ENCODE measurements around the gene APOL1.
"Not testable (repeated sequence)": the region's sequence is repeated elsewhere in the genome, so short reads cannot be mapped to it uniquely, and the experiment has no call there.

APOL1 gene

DNA sequence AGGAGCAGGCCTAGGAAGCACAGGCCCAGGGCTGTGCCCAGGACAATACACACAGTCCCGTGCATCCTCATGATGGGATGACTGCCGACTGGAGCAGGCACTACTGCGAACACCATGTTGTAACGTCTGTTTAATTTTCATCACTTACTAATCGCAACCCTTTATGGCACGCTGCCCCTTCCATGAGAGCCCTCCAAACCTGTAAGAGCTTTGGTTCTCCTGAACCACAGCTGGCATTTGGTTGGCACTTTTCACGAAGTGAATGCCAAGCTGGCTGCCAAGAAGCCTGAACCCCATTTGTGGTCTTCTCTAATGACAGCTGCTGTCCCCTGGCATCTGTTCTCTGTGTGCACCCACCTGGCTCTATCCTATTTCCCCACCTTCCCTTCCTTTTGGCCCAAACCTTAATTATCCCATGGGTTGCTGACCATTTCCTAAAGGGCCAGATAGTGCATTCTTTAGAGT, 36.5 kb downstream of the APOL1 start:
- Histone ChIP-seq H3K9me3 (replicated peaks; ENCODE audit: insufficient read depth, low read length) (no peaks in the 10 kb centered on the region), H3K27ac (ENCODE audit: low read length) (no peak overlapping the region), H3K36me3 (replicated peaks; ENCODE audit: insufficient read depth, low read length) (peaks cover 55% of the 10 kb centered on the region), H3K4me3 (ENCODE audit: low read length) (no peak overlapping the region), H3K27me3 (replicated peaks; ENCODE audit: insufficient read depth, low read length) (no peaks in the 10 kb centered on the region), H3K9me2 (replicated peaks; ENCODE audit: insufficient read depth, low read length) (no peaks in the 10 kb centered on the region), H3K79me2 (ENCODE audit: low read length) (peaks cover 57% of the 10 kb centered on the region), H3K4me2 (ENCODE audit: low read depth, low read length) (no peak overlapping the region), H4K20me1 (ENCODE audit: insufficient read depth, low read length) (no peaks in the 10 kb centered on the region), H3K4me1 (ENCODE audit: low read length) (no peaks in the 10 kb centered on the region), H3F3A (ENCODE audit: insufficient read depth, low read length) (peaks cover 42% of the 10 kb centered on the region), H2AFZ (ENCODE audit: low read length) (no peak overlapping the region), H3K9ac (ENCODE audit: low read length) (no peak overlapping the region)
- no peak for DNase-seq
- TF ChIP-seq EZH2phosphoT487 (IDR thresholded peaks at IDR 0.05; ENCODE audit: low read length) (no peak), EZH2 (optimal IDR thresholded peaks at IDR 0.05; ENCODE audit: low read depth, low read length) (no peak)
- TF ChIP-seq, protein P1, sequence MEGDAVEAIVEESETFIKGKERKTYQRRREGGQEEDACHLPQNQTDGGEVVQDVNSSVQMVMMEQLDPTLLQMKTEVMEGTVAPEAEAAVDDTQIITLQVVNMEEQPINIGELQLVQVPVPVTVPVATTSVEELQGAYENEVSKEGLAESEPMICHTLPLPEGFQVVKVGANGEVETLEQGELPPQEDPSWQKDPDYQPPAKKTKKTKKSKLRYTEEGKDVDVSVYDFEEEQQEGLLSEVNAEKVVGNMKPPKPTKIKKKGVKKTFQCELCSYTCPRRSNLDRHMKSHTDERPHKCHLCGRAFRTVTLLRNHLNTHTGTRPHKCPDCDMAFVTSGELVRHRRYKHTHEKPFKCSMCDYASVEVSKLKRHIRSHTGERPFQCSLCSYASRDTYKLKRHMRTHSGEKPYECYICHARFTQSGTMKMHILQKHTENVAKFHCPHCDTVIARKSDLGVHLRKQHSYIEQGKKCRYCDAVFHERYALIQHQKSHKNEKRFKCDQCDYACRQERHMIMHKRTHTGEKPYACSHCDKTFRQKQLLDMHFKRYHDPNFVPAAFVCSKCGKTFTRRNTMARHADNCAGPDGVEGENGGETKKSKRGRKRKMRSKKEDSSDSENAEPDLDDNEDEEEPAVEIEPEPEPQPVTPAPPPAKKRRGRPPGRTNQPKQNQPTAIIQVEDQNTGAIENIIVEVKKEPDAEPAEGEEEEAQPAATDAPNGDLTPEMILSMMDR (IDR thresholded peaks at IDR 0.05; ENCODE audit: low read length) = no peak

DNA sequence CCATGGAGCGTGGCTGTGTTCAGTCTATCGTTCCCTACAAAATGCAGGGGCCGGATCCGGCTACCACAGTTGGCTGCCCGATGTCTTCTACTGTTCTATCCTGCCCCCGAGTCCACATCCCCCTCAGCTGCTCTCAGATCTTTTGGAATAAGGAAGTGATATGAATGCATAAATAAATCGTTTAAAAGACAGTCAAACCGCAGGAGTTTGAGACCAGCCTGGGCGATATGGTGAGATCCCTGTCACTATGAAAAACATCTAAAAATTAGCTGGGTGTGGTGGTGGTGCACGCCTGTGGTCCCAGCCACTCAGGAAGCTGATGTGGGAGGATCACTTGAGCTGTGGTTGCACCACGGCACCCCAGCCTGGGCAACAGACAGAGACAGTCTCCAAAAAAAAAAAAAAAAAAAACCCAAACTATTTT, 37.0 kb downstream of the APOL1 start:
- H3K4me1 ChIP-seq (ENCODE audit: low read length); H3K9me2 ChIP-seq (replicated peaks; ENCODE audit: insufficient read depth, low read length); H3K9ac ChIP-seq (ENCODE audit: low read length); H3K27me3 ChIP-seq (replicated peaks; ENCODE audit: insufficient read depth, low read length); H3K4me3 ChIP-seq (ENCODE audit: low read length); H4K20me1 ChIP-seq (ENCODE audit: insufficient read depth, low read length); H2AFZ ChIP-seq (ENCODE audit: low read length); DNase-seq; H3K9me3 ChIP-seq (replicated peaks; ENCODE audit: insufficient read depth, low read length); H3K27ac ChIP-seq (ENCODE audit: low read length); H3K4me2 ChIP-seq (ENCODE audit: low read depth, low read length): not testable (repeated sequence)
- peaks cover 36% of the 10 kb centered on the region for H3F3A ChIP-seq (ENCODE audit: insufficient read depth, low read length)
- peaks cover 53% of the 10 kb centered on the region for H3K36me3 ChIP-seq (replicated peaks; ENCODE audit: insufficient read depth, low read length)
- H3K79me2 ChIP-seq (ENCODE audit: low read length) = peaks cover 57% of the 10 kb centered on the region

DNA sequence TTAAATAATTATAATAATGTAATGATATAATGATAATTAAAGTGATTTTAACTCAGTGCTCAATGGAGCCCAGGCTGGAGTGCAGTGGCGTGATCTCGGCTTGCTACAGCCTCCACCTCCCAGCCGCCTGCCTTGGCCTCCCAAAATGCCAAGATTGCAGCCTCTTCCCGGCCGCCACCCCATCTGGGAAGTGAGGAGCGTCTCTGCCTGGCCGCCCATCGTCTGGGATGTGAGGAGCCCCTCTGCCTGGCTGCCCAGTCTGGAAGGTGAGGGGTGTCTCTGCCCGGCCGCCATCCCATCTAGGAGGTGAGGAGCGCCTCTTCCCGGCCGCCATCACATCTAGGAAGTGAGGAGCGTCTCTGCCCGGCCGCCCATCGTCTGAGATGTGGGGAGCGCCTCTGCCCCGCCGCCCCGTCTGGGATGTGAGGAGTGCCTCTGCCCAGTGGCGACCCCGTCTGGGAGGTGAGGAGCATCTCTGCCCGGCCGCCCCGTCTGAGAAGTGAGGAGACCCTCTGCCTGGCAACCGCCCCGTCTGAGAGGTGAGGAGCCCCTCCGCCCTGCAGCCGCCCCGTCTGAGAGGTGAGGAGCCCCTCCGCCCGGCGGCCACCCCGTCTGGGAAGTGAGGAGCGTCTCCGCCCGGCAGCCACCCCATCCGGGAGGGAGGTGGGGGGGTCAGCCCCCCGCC, 37.6 kb downstream of the APOL1 start:
- H3K79me2 ChIP-seq (ENCODE audit: low read length) = peaks cover 63% of the 10 kb centered on the region
- not testable (repeated sequence) for H2AFZ ChIP-seq (ENCODE audit: low read length); DNase-seq; H3K4me1 ChIP-seq (ENCODE audit: low read length); H3K9me2 ChIP-seq (replicated peaks; ENCODE audit: insufficient read depth, low read length); H3K9me3 ChIP-seq (replicated peaks; ENCODE audit: insufficient read depth, low read length); H3K9ac ChIP-seq (ENCODE audit: low read length); H3K4me3 ChIP-seq (ENCODE audit: low read length); H4K20me1 ChIP-seq (ENCODE audit: insufficient read depth, low read length); H3K27me3 ChIP-seq (replicated peaks; ENCODE audit: insufficient read depth, low read length); H3K27ac ChIP-seq (ENCODE audit: low read length); H3K4me2 ChIP-seq (ENCODE audit: low read depth, low read length)
- H3K36me3 ChIP-seq (replicated peaks; ENCODE audit: insufficient read depth, low read length) = peaks cover 52% of the 10 kb centered on the region
- peaks cover 34% of the 10 kb centered on the region for H3F3A ChIP-seq (ENCODE audit: insufficient read depth, low read length)

DNA sequence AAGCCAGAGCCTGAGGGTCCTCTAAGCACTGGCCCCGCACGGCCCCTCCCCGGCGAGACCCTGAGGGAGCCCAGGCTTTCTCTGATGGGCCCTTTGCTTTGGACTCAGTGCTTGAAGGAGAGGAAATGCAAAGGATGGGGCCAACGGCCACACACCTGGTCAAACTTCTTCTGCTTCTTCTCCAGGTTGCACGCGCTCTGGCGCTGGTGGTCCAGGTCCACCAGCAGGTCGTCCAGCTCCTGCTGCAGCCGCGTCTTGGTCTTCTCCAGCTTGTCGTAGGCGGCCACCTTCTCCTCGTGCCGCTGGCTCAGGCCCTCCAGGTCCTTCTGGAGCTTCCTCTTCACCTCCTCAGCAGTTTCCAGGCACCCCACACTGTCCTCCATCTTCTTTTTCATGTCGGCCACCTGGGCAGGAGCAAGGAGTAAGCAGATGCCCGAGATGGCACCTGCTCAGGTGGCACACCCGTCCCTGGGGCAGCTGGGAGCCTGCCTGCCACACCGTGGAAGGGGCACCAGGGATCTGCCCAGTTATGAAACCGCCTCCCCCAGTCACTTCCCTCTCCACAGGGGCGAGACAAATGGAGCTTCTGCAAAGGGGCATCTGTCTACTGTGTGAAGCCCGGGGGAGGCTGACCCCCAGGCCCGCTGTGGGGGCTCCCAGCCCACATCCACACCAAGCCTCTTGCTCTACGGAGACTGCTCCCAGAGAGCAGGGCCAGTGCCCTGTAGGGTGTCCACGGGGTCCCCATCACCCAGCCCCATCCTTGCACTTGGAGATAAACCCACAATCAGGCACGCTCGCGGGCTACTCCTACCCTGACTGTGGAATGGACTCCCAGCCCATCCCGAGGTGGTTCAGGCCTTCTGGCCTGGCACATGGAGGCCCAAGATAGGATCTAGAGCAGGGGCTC, 39.2 kb downstream of the APOL1 start:
- no peak overlapping the region for H3K9ac ChIP-seq (ENCODE audit: low read length)
- peaks cover 58% of the 10 kb centered on the region for H3K36me3 ChIP-seq (replicated peaks; ENCODE audit: insufficient read depth, low read length)
- peaks cover 31% of the 10 kb centered on the region for H3F3A ChIP-seq (ENCODE audit: insufficient read depth, low read length)

More for the DNA sequence above, 39.2 kb downstream of the APOL1 start:
- Histone ChIP-seq H2AFZ (ENCODE audit: low read length) (no peak overlapping the region), H4K20me1 (ENCODE audit: insufficient read depth, low read length) (no peaks in the 10 kb centered on the region), H3K27ac (ENCODE audit: low read length) (no peak overlapping the region), H3K27me3 (replicated peaks; ENCODE audit: insufficient read depth, low read length) (no peaks in the 10 kb centered on the region), H3K4me3 (ENCODE audit: low read length) (no peak overlapping the region), H3K9me3 (replicated peaks; ENCODE audit: insufficient read depth, low read length) (no peaks in the 10 kb centered on the region), H3K9me2 (replicated peaks; ENCODE audit: insufficient read depth, low read length) (no peaks in the 10 kb centered on the region), H3K4me1 (ENCODE audit: low read length) (no peaks in the 10 kb centered on the region), H3K4me2 (ENCODE audit: low read depth, low read length) (no peak overlapping the region), H3K79me2 (ENCODE audit: low read length) (peaks cover 65% of the 10 kb centered on the region)
- DNase-seq = no peak
- TF ChIP-seq, protein P1 (IDR thresholded peaks at IDR 0.05; ENCODE audit: low read length) = no peak
- TF ChIP-seq EZH2 (optimal IDR thresholded peaks at IDR 0.05; ENCODE audit: low read depth, low read length) (no peak), EZH2phosphoT487 (IDR thresholded peaks at IDR 0.05; ENCODE audit: low read length) (no peak)

All from MM.1S (cell line).